HCT116 (cell line): ENCODE results near the gene MACROH2A1. TPM values are rescaled to one million over a fixed set of nuclear protein-coding genes. Genes with fewer than 3 reads are reported as not detected.

Experiments used
- ATAC-seq: fragments of 200-7000 bp; cut with Tn5 transposase; 2 replicates; pipeline ENCODE4 v1.9.1; 2020; ENCODE audit warnings: mild to moderate bottlenecking, moderate library complexity
- BruUV-seq: library from RNA; stranded (reverse); fragments of 400-500 nt; replicated peaks from 2 replicates; lab custom pipeline; 2021; lab: Mats Ljungman, UMichigan
- CTCF ChIA-PET: fragments of 300-600 bp; sonication (Branson Sonifier 250); formaldehyde crosslinking; loops from one replicate; lab custom pipeline; 2021; ENCODE audit warnings: antibody characterized with exemption; lab: Charles Lee
- POLR2A ChIA-PET: fragments of 300-600, 350-600 bp; sonication (Branson Sonifier 250); formaldehyde crosslinking; loops from one replicate; lab custom pipeline; 2021; ENCODE audit warnings: antibody characterized with exemption; lab: Charles Lee
- RAD21 ChIA-PET, 2 experiments: fragments of 300-600 bp; sonication (Branson Sonifier 250); formaldehyde crosslinking; loops; one replicate each; lab custom pipeline; 2023; ENCODE audit warnings: low total read pairs in 2 of 2; ENCODE audit not compliant: uncharacterized antibody in 2 of 2, unreplicated experiment in 2 of 2, low non-redundant PET in 1 of 2; lab: Charles Lee
- DNase-seq: peaks from one replicate; pipeline ENCODE4 v3.0.0-alpha.2; 2010; ENCODE audit warnings: low read depth, low spot score
- H2AFZ ChIP-seq: fragments of 200-600 bp; shearing (Covaris generic), sonication (generic); 2 replicates; pipeline ENCODE4 v1.6.1; 2017; ENCODE audit warnings: low read depth, mixed run types, mixed read lengths, antibody characterized with exemption, low read length; ENCODE audit not compliant: poor library complexity, severe bottlenecking
- H3K27ac ChIP-seq: 2 replicates; pipeline ENCODE4 v1.5.1; 2012; ENCODE audit warnings: low read depth, low read length
- H3K27me3 ChIP-seq: fragments of 200-600 bp; sonication (generic); 2 replicates; pipeline ENCODE4 v1.6.1; 2016; ENCODE audit warnings: mixed run types, low read length, mixed read lengths; ENCODE audit not compliant: insufficient read depth
- H3K36me3 ChIP-seq, 2 experiments: fragments of 200-500 bp in 1 of 2; fragments of 200-600 bp in 1 of 2; sonication (Bioruptor generic) in 1 of 2; sonication (generic) in 1 of 2; 2 replicates each; pipeline versions ENCODE4 v1.5.1 to v1.6.1; 2014 to 2016; ENCODE audit warnings: low read length in 2 of 2, inconsistent platforms in 1 of 2, mixed read lengths in 1 of 2, mixed run types in 1 of 2; ENCODE audit not compliant: insufficient read depth in 2 of 2, control insufficient read depth in 1 of 2
- H3K4me1 ChIP-seq, 2 experiments: fragments of 200-600 bp in 1 of 2; sonication (generic) in 1 of 2; 2 replicates each; pipeline versions ENCODE4 v1.5.1 to v1.6.1; 2012 to 2017; ENCODE audit warnings: low read length in 2 of 2, inconsistent platforms in 1 of 2, mild to moderate bottlenecking in 1 of 2, mixed read lengths in 1 of 2, mixed run types in 1 of 2, moderate library complexity in 1 of 2; ENCODE audit not compliant: insufficient read depth in 2 of 2, control insufficient read depth in 1 of 2
- H3K4me2 ChIP-seq: fragments of 200-600 bp; sonication (generic); 2 replicates; pipeline ENCODE4 v1.6.1; 2017; ENCODE audit warnings: mixed run types, low read length, mixed read lengths
- H3K4me3 ChIP-seq, 2 experiments: fragments of 200-600 bp in 1 of 2; sonication (generic) in 1 of 2; replicated peaks in 1 of 2; 2 replicates each; pipeline ENCODE4 v1.5.1; 2011 to 2016; ENCODE audit warnings: low read length in 2 of 2, control low read depth in 1 of 2, low read depth in 1 of 2, mild to moderate bottlenecking in 1 of 2, mixed read lengths in 1 of 2, mixed run types in 1 of 2
- H3K79me2 ChIP-seq: fragments of 200-600 bp; sonication (generic); 2 replicates; pipeline ENCODE4 v1.6.1; 2017; ENCODE audit warnings: mild to moderate bottlenecking, mixed run types, low read length, moderate library complexity, mixed read lengths; ENCODE audit not compliant: insufficient read depth
- H3K9ac ChIP-seq: fragments of 200-600 bp; sonication (generic); 2 replicates; pipeline ENCODE4 v1.6.1; 2016; ENCODE audit warnings: low read length, mixed read lengths
- H3K9me2 ChIP-seq: fragments of 200-600 bp; sonication (generic), shearing (Covaris generic); 2 replicates; pipeline ENCODE4 v1.6.1; 2017; ENCODE audit warnings: mixed run types, mild to moderate bottlenecking, moderate library complexity; ENCODE audit not compliant: insufficient read depth
- H3K9me3 ChIP-seq, 2 experiments: fragments of 200-500 bp in 1 of 2; fragments of 200-600 bp in 1 of 2; sonication (Bioruptor generic) in 1 of 2; sonication (generic) in 1 of 2; 2 replicates each; pipeline ENCODE4 v1.6.1; 2014 to 2017; ENCODE audit warnings: low read length in 2 of 2, mixed read lengths in 2 of 2, inconsistent platforms in 1 of 2, low read depth in 1 of 2, mild to moderate bottlenecking in 1 of 2, mixed run types in 1 of 2, moderate library complexity in 1 of 2; ENCODE audit not compliant: control insufficient read depth in 1 of 2, insufficient read depth in 1 of 2
- H4K20me1 ChIP-seq: fragments of 200-600 bp; sonication (generic), shearing (Covaris generic); 2 replicates; pipeline ENCODE4 v1.6.1; 2017; ENCODE audit warnings: mixed run types, mild to moderate bottlenecking, moderate library complexity; ENCODE audit not compliant: insufficient read depth
- EGR1 ChIP-seq: IDR thresholded peaks from 2 replicates; pipeline ENCODE4 v1.6.1; 2012; ENCODE audit warnings: low read depth
- EZH2 ChIP-seq: fragments of 200-600 bp; sonication (generic); IDR thresholded peaks from 2 replicates; pipeline ENCODE4 v1.6.1; 2017; ENCODE audit warnings: antibody characterized with exemption, mixed run types
- FOSL1 ChIP-seq: IDR thresholded peaks from 2 replicates; pipeline ENCODE4 v1.6.1; 2012; ENCODE audit warnings: low read depth
- JUND ChIP-seq: IDR thresholded peaks from 2 replicates; pipeline ENCODE4 v1.6.1; 2012
- MAX ChIP-seq: IDR thresholded peaks from 2 replicates; pipeline ENCODE4 v1.6.1; 2012
- RAD21 ChIP-seq: IDR thresholded peaks from 2 replicates; pipeline ENCODE4 v1.6.1; 2012; ENCODE audit warnings: low read depth, mild to moderate bottlenecking
- SIN3A ChIP-seq: IDR thresholded peaks from 2 replicates; pipeline ENCODE4 v1.6.1; 2012; ENCODE audit warnings: low read depth
- SP1 ChIP-seq: IDR thresholded peaks from 2 replicates; pipeline ENCODE4 v1.6.1; 2012; ENCODE audit warnings: low read depth
- YY1 ChIP-seq: IDR thresholded peaks from 2 replicates; pipeline ENCODE4 v1.6.1; 2011; ENCODE audit warnings: low read length, low read depth, moderate library complexity, mild to moderate bottlenecking; ENCODE audit not compliant: insufficient replicate concordance; ENCODE audit errors: extremely low read depth
- ZBTB33 ChIP-seq: IDR thresholded peaks from 2 replicates; pipeline ENCODE4 v1.6.1; 2011; ENCODE audit warnings: mild to moderate bottlenecking, low read length, moderate library complexity; ENCODE audit not compliant: insufficient replicate concordance; ENCODE audit errors: extremely low read depth
- ZFX ChIP-seq: fragments of 450-650 bp; IDR thresholded peaks from 2 replicates; pipeline ENCODE4 v1.6.1; 2017
- intact Hi-C: fragments of 100-400 bp; cut with micrococcal nuclease; formaldehyde crosslinking; loops from 2 replicates; pipeline ENCODE4 v1.10.0; 2022
- total RNA-seq: library from RNA; stranded (reverse); gene quantifications from one replicate; pipeline ENCODE4 v1.2.1, GENCODE V29; 2021; ENCODE audit not compliant: unreplicated experiment

MACROH2A1 gene
- total RNA-seq, 1 experiment from 2014 or later, result 218 TPM

GRCh38 chr5:135391116-135391868 lies 7.7 kb downstream of the MACROH2A1 start:
- BruUV-seq, result no TSS peak
- Histone ChIP-seq H3K27ac (no peak overlapping the region), H3K27me3 (no peaks in the 10 kb centered on the region), H3K9ac (no peak overlapping the region), H3K4me1 (peaks cover 18 to 32% of the 10 kb centered on the region in 2 experiments), H3K36me3 (peaks cover 7 to 30% of the 10 kb centered on the region in 2 experiments; a peak in 3 of 4 replicates), H3K9me2 (no peaks in the 10 kb centered on the region), H3K4me3 (no peak overlapping the region), H3K79me2 (peaks cover 100% of the 10 kb centered on the region), H3K4me2 (no peak overlapping the region), H4K20me1 (peaks cover 29% of the 10 kb centered on the region; the same call in 1 of the 2 replicates), H2AFZ (no peak overlapping the region), H3K9me3 (no peaks in the 10 kb centered on the region)
- DNase-seq (no peak), ATAC-seq (no peak)
- intact Hi-C loops, result no loop called here
- RAD21 ChIA-PET, result no interaction called here
- POLR2A ChIA-PET, result no interaction called here
- no peak for TF ChIP-seq YY1
- no peak for TF ChIP-seq ZFX
- TF ChIP-seq ZBTB33, result no peak
- no peak for TF ChIP-seq FOSL1
- no peak for TF ChIP-seq EZH2
- TF ChIP-seq RAD21, result no peak
- no peak for TF ChIP-seq SIN3A
- TF ChIP-seq EGR1, result no peak
- TF ChIP-seq SP1, result no peak
- no peak for TF ChIP-seq JUND
- no peak for TF ChIP-seq MAX
- CTCF ChIA-PET, result no interaction called here
